Stimulated activated CD8-positive, alpha-beta memory T cell treated with anti-CD3 and anti-CD28 coated beads, Interleukin-15, amount 100 ng/mL, for 4 hours (primary cell): ENCODE results near the gene AQP2.

Experiments used
- DNase-seq, 2 donors: peaks; one replicate each; pipeline ENCODE4 v3.0.0-alpha.2; 2020; ENCODE audit warnings: low read depth in 2 of 2

Gene AQP2

GRCh38 chr12:49950273-49951251 is at the start of gene AQP2:
AQP2 (plus strand) TSS chr12:49950737; CDS start chr12:49950831, 94 bp downstream.
- DNase-seq: no peak

- no peak for DNase-seq
Observed at GRCh38 chr12:49901026-49901425, 49.5 kb upstream of the AQP2 start.

GRCh38 chr12:49901986-49902385 is 48.6 kb upstream of the AQP2 start:
- no peak for DNase-seq

- DNase-seq: no peak
Observed at GRCh38 chr12:49902399-49903350, 47.9 kb upstream of the AQP2 start.

- DNase-seq: no peak
Observed at GRCh38 chr12:49903351-49903699, 47.2 kb upstream of the AQP2 start.

GRCh38 chr12:49903700-49904423 is 46.7 kb upstream of the AQP2 start, which contains the start of gene FAIM2:
FAIM2 (minus strand) TSS chr12:49903900; CDS start chr12:49903792, 108 bp downstream.
- DNase-seq: peak; percentile 11 to 22

- no peak for DNase-seq
Observed at GRCh38 chr12:49904601-49905000, 45.9 kb upstream of the AQP2 start.

- no peak for DNase-seq
Observed at GRCh38 chr12:49905718-49906314, 44.7 kb upstream of the AQP2 start.

- DNase-seq: no peak
Observed at GRCh38 chr12:49907352-49907751, 43.2 kb upstream of the AQP2 start.

- DNase-seq: no peak
Observed at GRCh38 chr12:49909356-49909755, 41.2 kb upstream of the AQP2 start.

GRCh38 chr12:49909826-49910225 is 40.7 kb upstream of the AQP2 start:
- DNase-seq: no peak

- no peak for DNase-seq
Observed at GRCh38 chr12:49910331-49911212, 40.0 kb upstream of the AQP2 start.

GRCh38 chr12:49911213-49911605 is 39.3 kb upstream of the AQP2 start:
- DNase-seq: no peak

- no peak for DNase-seq
Observed at GRCh38 chr12:49912345-49913255, 37.9 kb upstream of the AQP2 start.

GRCh38 chr12:49916129-49916919 is 34.2 kb upstream of the AQP2 start:
- DNase-seq: no peak

GRCh38 chr12:49917166-49917787 is 33.3 kb upstream of the AQP2 start:
- DNase-seq: no peak

- DNase-seq: no peak
Observed at GRCh38 chr12:49917788-49918173, 32.8 kb upstream of the AQP2 start.
